GM19240 (cell line): Measurements from ENCODE around the gene MASP2.
"Not testable (repeated sequence)": the region's sequence is repeated elsewhere in the genome, so short reads cannot be mapped to it uniquely, and the experiment has no call there.

Experiments used
- DNase-seq: peaks from one replicate; pipeline ENCODE4 v3.0.0; 2011; ENCODE audit warnings: low spot score; ENCODE audit not compliant: insufficient read length

MASP2 gene

DNA sequence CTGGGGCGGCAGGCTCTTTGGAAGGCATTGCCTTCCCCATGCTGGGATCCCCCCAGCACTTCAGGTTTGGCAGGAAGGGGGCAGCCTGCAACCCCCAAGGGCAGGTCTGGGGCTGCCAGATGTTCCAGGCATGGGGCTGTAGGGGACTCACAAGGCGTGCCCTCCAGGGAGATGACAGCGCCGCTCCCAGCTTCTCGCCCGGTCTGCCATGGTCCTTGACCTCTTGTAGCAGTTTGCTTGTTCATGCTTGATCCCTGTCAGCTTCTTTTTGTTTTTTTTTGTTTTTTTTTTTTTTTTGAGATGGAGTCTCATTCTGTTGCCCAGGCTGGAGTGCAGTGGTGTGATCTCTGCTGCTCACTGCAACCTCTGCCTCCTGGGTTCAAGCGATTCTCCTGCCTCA lies 56.2 kb downstream of the MASP2 start:
- DNase-seq = no peak

- DNase-seq = not testable (repeated sequence)
Observed at GRCh38 chr1:10989920-10990516, 57.0 kb downstream of the MASP2 start.

GRCh38 chr1:10989095-10989494 lies 57.9 kb downstream of the MASP2 start:
- no peak for DNase-seq

GRCh38 chr1:10987840-10988417 lies 59.1 kb downstream of the MASP2 start:
- no peak for DNase-seq

DNA sequence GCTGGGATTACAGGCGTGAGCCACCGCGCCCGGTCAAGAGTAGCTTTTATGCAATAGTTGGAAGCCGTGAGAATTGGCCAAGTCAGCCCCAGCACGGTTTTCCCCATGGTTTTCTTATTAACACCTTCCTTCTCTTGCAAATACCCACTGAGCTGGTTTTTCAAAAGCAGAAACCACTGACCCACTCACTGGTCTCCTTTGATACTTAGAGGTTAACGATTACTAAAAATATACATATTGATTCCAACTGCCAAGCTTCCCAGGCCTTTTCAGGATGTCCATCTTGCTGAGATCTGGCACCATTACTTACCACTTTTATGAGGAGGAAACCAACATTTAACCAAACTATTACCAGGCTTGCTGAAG lies 60.5 kb downstream of the MASP2 start:
- no peak for DNase-seq

- no peak for DNase-seq
Observed at GRCh38 chr1:10980841-10981727, 66.0 kb downstream of the MASP2 start.

GRCh38 chr1:10980094-10980577 lies 66.9 kb downstream of the MASP2 start:
- DNase-seq = no peak

DNA sequence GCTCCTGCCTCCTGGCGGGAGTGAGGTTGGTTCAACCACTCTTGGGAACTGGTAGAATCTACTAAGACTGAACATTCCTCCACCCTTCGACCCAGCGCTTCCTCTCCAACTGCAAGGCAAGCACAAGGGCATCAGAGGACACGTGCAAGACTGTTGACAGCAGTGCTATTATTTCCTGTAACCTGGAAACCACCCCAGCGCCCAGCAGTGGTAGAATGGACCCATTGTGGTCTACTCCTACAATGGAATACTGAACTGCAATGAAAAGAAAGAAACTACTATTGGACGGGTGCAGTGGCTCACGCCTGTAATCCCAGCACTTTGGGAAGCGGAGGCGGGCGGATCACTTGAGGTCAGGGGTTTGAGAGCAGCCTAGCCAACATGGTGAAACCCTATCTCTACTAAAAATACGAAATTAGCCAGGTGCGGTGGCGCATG lies 67.5 kb downstream of the MASP2 start:
- DNase-seq = no peak

DNA sequence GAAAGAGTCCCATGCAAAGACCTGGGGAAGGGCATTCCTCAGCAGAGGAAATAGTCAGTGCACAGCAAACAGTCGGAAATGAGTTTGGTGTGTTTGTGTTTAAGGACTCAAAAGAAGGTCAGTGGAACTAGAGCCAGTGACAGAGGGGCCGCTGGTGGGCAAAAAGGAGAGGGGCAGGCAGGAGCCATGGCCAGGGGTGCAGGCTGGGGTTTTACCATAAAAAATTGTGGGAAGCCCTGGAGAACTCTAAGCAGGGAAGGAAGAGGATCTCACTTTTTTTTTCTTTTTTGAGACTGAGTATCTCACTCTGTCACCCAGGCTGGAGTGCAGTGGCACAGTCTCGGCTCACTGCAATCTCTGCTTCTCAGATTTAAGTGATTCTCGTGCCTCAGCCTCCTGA lies 68.3 kb downstream of the MASP2 start:
- DNase-seq = no peak
